Left colon (tissue), 2 donors: ENCODE results near the gene RAD51B. TPM values are rescaled to one million over a fixed set of nuclear protein-coding genes. Genes with fewer than 3 reads are reported as not detected.

Source experiments
- ATAC-seq: fragments of 200-7000 bp; cut with Tn5 transposase; one replicate; pipeline ENCODE4 v1.9.1; 2020; ENCODE audit warnings: mild to moderate bottlenecking, moderate library complexity
- DNase-seq, 2 donors: peaks; one replicate each; pipeline ENCODE4 v3.0.0-alpha.2; 2020
- intact Hi-C, 2 donors: fragments of 100-400 bp; cut with DNase I in 1 of 2; cut with micrococcal nuclease in 1 of 2; formaldehyde crosslinking; loops; one replicate each; pipeline versions ENCODE4 v1.11.2 to v1.14.0; 2022; cut with DNase I, micrococcal nuclease
- total RNA-seq, 2 donors: library from RNA; stranded (reverse); fragmentation: NEBNext Ultra II Directional; extraction: Animal tissue kit (Norgen Biotek cat#: 25700); gene quantifications; one replicate each; pipeline ENCODE4 v1.2.1, GENCODE V29; 2021
- donor health status: DM: no; HTN: no; CAD: no.
- donor health status: DM: yes; HTN: yes; CAD: no.

RAD51B gene
- total RNA-seq, 2 donors from 2014 or later: 13.7 to 16.8 TPM

DNA sequence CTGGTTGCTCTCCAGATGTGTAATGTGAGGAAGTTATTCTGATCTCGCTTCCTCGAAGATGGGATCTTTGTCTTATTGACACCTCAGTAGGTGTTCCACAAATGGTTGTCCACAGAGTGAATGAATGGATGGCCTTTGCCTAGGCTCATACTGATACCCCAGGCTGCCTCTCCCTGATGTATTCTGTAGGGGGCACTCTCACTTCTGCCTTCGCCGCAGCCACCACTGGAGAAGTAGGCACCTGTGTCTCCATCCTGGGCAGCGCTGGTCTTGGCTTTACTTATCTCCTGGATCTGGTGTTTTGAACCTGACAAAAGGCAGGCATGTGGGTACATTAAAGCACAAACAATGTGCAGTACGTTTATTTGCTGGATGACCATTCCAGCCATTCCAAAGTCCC lies 891.2 kb downstream of the RAD51B start:
- intact Hi-C loops: no loop called here
- no peak for DNase-seq
- ATAC-seq: no peak

DNA sequence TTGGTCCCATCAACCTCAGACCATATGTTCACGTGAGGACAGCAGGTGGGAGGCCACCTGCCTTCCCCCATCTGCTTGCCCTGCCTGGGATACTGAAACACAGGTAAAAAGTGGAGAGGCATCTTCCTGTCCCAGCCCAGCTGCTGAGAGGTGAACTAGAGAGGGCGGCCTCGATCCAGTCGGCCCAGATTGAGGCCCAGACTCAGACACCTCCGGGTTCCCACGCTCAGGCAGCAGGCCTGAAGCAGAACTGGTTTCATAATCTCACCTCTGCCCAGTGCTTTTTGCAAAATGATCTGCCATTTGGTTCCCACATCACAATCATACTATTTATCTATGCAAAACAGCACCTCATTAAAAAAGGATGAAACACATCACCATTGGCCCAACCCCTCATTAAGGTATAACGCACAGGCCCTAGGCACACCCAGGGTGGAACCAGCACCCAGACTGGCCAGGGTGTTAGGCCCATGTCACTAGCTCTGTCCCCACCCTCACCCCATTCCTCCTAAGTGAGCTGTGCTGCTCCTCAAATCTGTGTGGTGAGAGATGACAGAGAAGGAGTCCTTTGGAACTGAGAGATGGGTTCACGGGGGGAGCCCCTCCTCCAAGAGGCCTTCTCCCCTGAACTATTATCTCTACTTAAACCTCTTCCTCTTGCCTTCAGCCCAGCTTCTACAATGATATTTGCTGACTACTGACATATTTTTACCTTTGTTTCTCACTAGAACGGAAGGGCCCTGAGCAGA lies 892.2 kb downstream of the RAD51B start:
- ATAC-seq: peak; percentile 43
- intact Hi-C loops: no loop called here

DNA sequence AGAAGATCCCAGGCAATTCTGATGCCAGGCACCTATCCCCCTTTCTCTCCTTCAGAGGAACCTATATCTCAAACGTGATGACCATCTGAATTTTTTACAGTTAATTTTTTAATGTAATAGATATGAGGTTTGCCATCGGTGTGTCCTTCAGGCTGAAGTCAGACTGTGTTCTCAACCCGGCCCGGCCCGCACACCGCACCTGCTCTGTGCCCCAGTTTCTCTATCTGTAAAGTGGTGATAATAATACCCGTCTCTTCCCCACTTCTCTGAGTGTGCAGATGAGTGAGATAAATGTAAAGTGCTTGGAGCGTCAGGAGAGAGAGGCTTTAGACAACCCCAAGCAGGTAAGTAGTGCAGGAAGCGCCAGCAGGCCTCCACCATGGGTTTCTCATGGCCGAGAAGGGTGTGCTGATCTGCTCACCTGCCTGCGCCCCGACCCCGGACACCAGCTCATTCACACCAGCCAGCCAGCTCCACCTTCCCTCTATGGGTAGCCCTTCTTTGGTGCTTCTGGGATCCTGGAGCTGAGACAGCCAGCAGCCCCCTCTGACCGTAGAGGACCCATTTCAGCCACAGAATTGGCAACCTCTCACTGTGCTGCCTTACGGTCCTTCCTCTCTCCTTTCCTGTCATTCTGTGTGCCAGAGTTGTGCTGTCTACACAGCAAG lies 893.3 kb downstream of the RAD51B start:
- intact Hi-C loops: no loop called here
- ATAC-seq (no peak), DNase-seq (peak in 1 of 2 donors; percentile 12)

More for the DNA sequence above, 892.2 kb downstream of the RAD51B start:
- DNase-seq: peak in 1 of 2 donors; percentile 18

DNA sequence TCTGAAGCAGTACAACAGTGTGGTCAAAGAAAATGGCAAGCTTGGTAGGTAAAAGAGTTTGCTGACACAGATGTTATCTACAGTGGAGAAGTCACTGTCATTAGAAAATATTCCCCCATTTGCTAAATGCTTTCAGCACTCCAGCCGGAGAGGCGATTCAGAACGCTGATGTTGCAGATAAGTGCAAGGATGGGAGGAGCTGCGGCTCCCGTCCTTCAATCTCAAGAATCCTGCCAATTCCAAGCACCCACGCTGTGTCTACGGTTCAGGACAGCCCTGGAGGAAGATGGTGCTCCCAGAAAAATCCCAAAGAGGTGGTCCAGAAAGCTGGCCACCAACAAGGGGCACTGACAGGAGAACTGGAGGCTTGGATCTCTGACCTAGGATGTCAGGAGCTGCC lies 894.2 kb downstream of the RAD51B start:
- DNase-seq: no peak
- no peak for ATAC-seq
- intact Hi-C loops: no loop called here

DNA sequence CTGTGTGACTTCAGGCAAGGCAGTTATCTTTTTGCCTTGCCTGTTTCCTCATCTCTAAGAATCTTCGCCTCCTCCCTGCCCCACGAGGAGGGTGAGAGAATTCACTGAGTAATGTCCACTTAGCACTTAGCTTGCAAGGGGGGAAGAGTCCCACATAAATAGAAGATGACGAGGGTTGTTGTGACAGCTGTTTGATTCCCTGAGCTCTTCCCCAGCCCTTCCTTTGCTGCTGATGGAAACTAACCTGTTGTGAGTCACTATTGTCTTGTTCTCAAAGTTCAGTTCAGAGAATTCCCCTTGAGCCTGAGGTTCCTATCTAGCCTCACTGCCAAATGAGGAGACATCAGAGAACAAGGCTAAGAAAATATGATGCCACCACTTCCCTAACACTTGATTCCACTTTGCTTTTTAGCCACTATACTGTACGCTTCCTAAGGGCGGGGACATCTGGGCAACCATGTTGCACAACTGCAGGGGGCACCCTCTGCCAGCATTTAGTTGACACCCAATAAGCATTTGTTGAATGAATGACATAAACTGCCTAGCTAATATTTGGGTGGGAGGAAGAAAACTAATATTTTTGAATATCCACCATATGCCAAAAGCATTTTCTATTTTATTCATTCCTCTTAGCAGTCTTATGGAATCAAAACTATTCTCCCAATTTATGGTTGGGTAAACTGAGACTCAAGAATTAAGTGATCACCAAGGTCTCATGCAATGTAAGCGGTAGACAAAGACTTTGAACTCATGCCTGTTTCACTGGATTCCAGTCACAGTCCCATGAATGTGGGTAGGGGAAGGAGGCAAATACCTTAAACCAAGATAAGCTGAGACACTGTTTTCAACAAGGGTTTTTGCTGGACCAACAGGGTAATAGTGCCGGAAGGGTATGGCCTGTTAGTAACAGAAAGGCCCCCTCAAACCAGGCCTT lies 895.7 kb downstream of the RAD51B start:
- peak in 1 of 2 donors; percentile 10 for DNase-seq
- no peak for ATAC-seq
- intact Hi-C loops: no loop called here

DNA sequence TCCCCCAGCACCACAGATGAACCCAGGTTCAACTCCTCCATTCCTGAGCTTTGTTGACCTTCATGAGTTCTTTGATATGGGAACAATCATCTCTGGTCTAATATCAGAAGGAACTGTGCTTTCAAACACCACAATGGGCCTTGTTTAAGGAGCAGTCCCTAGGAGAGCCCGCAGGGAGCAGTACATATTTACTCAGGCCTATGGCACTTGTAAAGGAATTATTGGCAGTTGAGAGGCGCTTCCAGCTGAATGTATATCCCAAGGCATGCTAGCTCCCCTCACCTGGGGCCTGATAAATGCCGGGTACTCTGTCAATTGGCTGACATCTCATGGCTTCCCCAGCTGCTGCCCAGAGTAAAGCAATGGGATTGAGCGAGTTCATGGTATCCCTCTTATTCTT lies 897.1 kb downstream of the RAD51B start:
- ATAC-seq (peak; percentile 94), DNase-seq (peak; percentile 40 to 53)
- intact Hi-C loops: no loop called here

DNA sequence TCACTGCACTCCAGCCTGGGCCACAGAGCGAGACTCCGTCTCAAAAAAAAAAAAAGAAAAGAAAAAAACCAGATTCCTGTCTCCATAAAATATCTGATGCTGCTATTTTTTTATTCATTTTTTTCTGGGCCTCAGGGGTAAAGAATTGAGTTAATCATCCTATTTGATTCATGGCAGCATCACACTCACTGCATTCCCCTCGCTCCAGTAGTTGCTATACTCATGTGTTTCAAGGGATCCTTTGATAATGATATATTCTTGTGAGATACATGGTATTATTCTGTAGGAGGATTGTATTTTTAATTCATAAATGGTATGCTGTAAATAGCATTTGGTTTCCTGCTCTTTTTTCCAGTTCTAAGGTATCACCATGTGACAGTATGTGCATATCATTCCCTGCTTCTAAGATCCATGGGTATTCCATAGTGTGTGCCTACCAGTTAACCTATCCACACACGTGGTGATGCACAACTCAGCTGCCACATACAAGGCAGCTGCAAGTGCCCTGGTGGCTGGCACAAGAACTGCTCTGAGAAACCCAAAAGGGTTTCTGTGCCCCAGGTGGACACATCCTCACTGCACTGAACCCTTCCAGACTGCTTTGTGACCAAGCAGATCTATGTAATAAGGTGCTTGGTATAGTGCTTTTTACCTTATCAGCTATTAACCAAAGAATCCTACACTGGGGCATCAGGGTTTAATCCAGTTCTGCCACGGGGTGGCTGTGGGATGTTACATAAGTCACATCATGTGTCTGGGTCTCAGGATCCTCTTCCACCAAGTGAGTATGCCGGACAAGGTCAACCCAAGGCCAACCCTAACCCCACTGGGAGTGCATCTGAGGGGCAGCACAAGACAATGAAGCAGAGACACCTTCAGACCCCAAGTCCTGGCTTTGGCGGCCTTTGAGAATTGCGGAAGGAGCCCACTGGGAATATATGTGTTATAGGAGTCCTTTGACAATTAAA lies 898.7 kb downstream of the RAD51B start:
- intact Hi-C loops: no loop called here
- DNase-seq: no peak
- peak; percentile 65 for ATAC-seq

DNA sequence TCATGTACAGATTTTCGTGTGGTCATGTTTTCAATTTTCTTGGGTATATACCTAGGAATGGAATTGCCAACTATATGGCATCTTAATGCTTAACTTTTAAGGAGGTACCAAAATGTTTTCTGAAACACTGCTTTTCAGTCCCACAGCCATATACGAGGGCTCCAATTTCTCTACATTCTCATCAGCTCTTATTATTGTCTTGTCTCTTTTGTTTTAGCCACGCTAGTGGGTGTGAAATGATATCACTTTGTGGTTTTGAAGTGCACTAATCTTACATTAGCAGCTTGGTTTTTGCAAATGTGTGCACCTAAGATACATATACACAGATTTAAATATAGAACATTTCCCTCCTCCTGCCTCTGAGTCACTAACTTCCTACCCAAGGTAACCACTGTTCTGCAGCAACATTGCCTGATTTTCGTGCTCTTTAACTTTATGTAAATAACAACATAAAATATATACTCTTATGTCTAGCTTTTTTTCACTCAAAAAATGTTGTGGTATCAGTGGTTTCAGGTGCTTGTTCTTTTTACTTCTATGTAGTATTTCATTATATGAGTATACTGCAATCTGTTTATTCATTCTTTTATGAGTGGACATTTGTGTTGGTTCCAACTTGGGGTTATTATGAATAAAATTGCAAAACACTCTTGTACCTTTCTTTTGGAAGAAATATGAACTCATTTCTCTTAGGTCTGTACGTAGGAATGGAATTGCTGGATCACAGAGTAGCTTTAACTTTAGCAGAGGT lies 900.2 kb downstream of the RAD51B start:
- ATAC-seq: no peak
- intact Hi-C loops: no loop called here
- DNase-seq: no peak

DNA sequence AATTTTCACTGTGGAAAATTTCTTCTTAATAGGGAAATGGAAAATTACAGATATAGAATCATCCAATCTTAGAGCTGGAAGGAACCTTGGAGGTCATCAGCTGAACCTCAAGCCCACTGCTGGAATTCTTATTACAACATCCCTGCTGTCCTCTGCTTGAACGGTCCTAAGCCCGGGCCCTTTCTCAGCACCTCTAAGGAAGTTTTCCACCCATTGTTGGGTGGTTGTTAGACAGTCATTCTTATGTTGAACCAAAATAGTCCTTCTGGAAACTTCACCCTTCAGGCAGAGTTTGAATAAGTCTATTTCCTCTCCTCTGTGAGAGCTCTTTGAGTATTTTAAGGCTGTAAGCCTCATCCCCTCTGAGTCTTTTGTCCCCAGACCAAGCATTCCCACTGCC lies 902.6 kb downstream of the RAD51B start:
- ATAC-seq (no peak), DNase-seq (no peak)
- intact Hi-C loops: no loop called here

DNA sequence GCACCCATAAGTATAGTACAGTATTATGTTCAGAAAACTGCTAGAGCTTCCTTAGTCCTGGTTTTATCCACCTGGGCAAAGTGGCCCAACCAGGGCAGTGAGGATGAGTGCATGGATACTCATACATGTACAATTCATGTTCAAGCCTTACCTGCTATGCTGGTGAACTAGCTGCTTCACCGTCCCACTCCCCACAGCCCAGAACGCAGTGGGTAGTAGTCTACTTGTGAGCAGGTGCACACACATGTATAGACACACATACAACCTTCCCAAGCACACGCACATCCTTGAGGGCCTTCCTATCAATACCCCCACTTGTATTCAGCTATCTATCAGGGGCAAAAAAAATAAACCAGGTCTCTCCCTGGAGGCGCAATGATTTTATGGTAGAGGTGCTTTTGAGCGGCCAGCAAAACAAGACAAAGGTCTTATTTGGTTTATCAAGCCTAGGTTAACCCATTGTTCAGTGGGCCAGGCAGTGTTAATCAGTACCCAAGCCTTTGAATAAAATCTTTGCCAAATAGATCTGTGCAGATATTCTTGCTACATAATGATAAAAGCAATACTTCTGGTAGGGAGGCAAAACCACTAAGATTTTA lies 903.5 kb downstream of the RAD51B start:
- intact Hi-C loops: no loop called here
- peak; percentile 43 for ATAC-seq
- no peak for DNase-seq

DNA sequence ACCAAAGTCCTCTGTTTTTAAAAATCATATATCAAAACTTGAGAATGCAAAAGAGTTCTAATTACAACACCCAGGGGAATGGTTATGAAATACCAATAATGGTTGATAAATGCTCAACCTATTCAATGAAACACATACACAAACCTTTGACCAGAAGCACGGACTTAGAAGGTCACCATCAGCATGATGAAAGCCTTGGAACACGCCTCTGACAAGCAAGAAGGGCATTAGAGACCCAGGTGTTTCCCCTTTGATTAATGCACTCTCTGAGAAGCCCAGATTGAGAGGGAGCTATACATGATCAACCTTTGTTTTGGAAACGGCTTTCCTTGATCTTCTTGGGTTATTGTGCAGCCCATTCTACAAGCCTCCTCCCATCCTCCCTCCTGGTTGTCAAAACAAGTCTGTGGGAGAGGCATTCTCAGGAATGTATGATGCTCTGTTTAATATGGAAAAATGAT lies 904.3 kb downstream of the RAD51B start:
- ATAC-seq (no peak), DNase-seq (no peak)
- intact Hi-C loops: no loop called here

DNA sequence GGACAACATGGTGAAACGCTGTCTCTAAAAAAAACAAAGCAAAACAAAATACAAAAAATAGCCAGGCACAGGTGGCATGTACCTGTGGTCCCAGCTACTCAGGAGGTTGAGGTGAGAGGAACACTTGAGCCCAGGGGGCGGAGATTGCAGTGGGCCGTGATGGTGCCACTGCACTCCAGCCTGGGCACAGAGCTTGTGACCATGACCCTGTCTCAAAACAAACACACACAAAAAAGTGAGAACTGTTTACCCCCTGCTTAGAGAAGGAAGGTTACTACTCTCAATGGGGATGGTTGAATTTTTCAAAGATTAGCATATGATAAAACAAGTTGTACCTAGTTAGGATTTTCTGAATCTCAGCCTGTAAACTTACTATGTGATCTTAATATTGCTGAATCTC lies 905.3 kb downstream of the RAD51B start:
- ATAC-seq: no peak
- intact Hi-C loops: no loop called here
- DNase-seq: no peak

DNA sequence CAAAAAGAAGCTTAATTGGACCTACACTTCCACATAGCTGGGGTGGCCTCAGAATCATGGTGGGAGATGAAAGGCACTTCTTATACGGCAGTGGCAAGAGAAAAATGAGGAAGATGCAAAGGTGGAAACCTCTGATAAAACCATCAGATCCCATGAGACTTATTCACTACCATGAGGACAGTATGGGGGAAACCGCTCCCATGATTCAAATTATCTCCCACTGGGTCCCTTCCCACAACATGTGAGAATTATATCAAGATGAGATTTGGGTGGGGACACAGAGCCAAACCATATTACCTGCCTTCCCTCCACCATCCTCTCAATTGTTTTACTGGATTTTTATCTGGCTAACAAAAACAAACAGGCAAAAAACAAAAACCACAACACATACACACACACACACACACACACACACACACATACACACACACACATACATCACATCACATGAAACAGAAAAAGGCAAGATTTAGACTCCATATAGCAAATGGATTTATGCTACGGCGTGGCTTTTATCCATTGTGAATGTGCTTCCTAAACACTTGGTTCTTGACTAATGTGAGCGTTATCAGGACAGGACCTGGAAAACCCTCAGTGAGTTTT lies 906.6 kb downstream of the RAD51B start:
- no peak for DNase-seq
- ATAC-seq: no peak
- intact Hi-C loops: no loop called here

DNA sequence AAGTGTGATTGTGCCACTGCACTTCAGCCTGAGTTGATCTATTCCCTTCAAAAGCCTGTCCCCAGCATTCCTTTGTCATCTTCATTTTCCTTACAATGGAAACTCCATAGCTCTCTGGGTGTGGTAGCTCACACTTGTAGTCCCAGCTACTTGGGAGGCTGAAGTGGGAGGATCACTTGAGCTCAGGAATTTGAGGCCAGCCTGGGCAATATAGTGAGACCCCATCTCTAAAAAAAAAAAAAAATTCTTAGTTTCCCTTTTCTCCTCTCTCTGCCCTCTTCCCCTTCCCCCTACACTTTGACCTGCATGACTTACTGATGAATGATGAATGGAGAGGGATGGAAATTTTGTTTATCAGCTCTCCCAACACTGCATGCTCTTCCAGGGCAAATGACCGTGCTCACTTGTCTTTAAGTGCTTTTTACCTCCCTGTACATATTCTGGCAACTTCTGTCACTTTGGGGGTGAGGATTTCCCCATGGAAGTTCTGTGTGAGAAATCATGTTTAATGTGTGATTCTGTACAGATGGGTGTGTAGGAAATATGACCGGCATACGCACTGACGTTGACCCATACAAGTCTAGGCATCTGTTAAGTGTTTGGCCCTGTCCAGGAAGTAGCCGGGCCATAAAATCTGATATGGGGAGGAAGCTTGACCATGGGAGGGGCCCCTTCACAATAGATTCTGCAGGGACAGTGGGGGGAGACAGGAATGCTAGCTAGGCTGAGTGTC lies 907.9 kb downstream of the RAD51B start:
- DNase-seq (peak in 1 of 2 donors; percentile 56), ATAC-seq (peak; percentile 76)
- intact Hi-C loops: no loop called here

DNA sequence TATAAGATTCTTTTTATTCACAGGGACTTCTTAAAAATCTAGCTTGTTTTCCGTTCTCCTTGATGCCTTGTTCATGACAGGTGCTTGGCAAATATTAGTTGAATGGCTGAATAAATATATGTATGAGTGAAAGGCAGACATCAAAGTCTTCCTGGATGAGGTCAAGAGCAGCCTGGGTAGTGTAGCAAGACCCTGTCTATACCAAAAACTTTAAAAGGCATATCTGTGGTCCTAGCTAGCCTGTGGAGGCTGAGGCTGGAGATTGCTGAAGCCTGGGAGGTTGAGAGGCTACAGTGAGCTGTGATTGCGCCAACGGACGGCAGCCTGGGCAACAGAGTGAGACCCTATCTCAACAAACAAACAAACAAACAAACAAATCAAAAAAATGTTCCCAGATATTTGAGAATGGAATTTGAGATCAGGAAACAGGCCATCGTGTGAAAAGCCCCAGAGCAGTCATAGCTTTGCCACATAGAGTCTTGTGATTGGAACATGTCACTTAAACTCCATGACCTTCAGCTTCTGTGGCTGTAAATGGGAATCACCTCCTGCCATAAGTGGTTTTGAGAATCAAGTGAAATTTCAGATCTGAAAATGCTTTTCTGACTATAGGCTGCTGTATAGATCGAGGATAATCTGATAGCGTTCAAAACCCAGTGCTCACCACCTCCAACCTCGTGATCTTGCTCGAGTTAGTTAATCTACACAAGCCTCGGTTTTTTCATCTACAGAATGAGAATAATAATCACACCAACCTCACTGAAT lies 908.9 kb downstream of the RAD51B start:
- ATAC-seq (no peak), DNase-seq (no peak)
- intact Hi-C loops: no loop called here
